ENCODE measurements around the gene NFYC.
"Not testable (repeated sequence)": the region's sequence is repeated elsewhere in the genome, so short reads cannot be mapped to it uniquely, and the experiment has no call there.

NFYC gene

DNA sequence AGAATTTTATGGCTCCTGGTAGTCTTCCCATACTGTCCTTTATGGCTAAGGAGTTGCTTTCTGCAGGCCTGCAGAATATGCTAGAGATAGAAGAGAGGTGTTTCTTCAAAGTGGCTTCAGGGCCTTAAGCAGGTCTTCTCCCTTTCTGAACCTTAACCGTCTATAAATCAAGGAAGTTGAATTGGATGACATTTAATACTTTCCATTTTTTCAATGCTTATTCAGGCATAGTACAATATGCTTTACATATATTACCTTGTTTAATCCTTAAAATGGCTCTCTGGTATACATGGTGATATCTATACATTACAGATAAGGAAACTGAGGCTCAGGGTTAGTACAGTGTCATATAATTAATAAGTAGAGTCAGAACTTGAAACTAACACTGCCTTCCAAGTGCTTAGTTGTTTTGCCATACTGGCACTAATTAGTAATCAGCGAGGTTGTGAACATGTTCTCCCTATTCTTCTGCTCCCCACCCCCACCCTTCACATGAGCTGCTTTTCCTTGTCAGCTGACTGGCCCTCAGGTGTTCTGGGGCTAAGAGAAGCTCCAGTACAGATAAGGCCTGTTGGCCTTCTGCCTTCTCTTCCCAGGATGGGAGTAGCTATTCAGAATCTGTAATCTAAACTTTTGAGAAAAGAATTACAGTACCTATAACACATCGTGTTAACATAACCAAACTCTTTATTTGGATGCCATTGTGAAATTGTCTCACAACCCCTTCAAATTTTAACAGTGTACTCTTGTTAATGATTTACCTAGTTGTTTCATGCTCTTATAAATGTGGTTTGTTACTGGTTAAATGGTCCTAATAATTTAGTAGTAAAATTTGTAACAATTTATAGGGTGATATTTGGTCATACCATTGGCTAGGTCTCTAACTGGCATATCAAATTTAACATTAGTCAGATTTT, 13.6 kb downstream of the NFYC start:
- in situ Hi-C loops (cut with MboI; ENCODE audit: low sequenced_read_pairs), result no loop called here

- in situ Hi-C loops (cut with MboI; ENCODE audit: low sequenced_read_pairs), result no loop called here
These were observed 15.1 kb downstream of the NFYC start for GRCh38 chr1:40706626-40707025.

DNA sequence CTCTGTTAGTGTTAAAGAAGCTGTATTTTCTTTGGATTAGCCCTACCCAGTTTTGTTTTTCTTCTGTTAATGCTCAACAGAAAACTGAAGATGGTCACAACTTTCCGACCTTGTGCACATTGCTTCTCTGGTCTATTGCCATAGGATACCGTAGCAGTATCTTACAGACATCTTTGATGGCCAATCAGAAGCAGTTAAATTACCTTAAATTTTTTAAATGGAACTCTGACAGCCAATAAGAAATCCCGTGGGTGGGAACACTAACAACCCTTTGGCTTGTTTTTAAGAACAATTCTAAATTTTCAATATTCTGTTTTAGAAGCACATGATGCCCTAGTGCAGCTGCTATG, 17.2 kb downstream of the NFYC start:
- in situ Hi-C loops (cut with MboI; ENCODE audit: low sequenced_read_pairs), result no loop called here

GRCh38 chr1:40709100-40709801, 17.7 kb downstream of the NFYC start:
- in situ Hi-C loops (cut with MboI; ENCODE audit: low sequenced_read_pairs), result no loop called here

- in situ Hi-C loops (cut with MboI; ENCODE audit: low sequenced_read_pairs), result no loop called here
These were observed 18.3 kb downstream of the NFYC start for GRCh38 chr1:40709802-40710278.

- in situ Hi-C loops (cut with MboI; ENCODE audit: low sequenced_read_pairs), result no loop called here
These were observed 19.2 kb downstream of the NFYC start for GRCh38 chr1:40710581-40711315.

GRCh38 chr1:40711465-40712404, 20.2 kb downstream of the NFYC start:
- in situ Hi-C loops (cut with MboI; ENCODE audit: low sequenced_read_pairs), result no loop called here

DNA sequence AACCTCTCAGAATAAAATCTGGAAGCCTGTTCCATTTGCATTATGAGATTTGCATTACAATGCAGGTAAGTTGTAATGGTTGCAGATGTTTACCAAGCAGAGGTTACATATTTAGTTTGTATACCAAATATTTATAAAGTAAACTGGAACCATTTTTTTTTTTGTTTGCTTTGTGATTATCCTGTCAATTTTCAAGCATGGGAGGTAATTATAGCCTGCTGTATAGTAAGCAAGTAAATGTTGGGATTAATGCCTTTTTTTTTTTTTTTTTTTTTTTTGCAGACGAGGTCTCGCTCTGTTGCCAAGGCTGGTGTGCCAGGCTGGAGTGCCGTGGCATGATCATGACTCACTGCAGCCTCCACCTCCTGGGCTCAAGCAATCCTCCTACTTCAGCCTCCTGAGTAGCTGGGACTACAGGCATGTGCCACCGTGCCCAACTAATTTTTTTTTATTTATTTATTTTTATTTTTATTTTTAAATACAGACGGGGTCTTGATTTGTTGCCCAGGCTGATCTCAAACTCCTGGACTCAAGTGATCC, 21.0 kb downstream of the NFYC start:
- in situ Hi-C loops (cut with MboI; ENCODE audit: low sequenced_read_pairs), result no loop called here

GRCh38 chr1:40712997-40713396, 21.5 kb downstream of the NFYC start:
- in situ Hi-C loops (cut with MboI; ENCODE audit: low sequenced_read_pairs), result no loop called here

- in situ Hi-C loops (cut with MboI; ENCODE audit: low sequenced_read_pairs), result no loop called here
These were observed 24.1 kb downstream of the NFYC start for GRCh38 chr1:40715491-40716059.

GRCh38 chr1:40717065-40717464, 25.6 kb downstream of the NFYC start:
- in situ Hi-C loops (cut with MboI; ENCODE audit: low sequenced_read_pairs), result no loop called here

DNA sequence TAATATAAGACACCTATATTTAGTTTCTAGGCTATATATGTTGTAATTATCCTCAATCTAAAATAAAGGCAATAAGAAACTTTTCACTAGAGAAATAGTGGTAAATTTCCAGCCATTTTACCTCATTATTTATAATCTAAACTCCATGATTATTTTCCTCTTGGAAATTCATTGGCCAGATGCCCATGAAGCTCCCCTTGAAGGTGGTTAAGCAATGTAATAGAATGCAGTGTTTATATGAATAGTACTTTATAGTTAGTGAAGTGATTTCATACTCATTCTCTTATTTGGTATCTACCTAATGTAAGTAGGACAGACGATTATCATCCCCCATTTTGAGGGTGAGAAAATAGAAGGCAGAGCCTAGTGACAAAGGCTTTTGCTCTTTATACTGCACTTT, 26.5 kb downstream of the NFYC start:
- in situ Hi-C loops (cut with MboI; ENCODE audit: low sequenced_read_pairs), result no loop called here

DNA sequence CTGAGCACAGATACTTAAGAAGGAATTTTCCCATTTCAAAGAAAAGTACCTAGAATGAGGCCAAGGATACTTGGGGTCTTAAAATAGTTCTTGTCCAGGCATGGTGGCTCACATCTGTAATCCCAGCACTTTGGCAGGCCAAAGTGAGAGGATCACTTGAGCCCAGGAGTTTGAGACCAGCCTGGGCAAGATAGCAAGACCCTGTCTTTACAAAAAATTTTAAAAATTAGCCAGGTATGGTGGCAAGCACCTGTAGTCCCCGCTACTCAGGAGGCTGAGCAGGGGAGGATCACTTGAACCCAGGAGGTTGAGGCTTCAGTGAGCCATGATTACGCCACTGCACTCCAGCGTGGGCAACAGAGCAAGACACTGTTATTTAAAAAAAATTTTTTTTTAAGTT, 29.0 kb downstream of the NFYC start:
- in situ Hi-C loops (cut with MboI; ENCODE audit: low sequenced_read_pairs), result no loop called here

- in situ Hi-C loops (cut with MboI; ENCODE audit: low sequenced_read_pairs), result no loop called here
These were observed 31.1 kb downstream of the NFYC start for GRCh38 chr1:40722622-40723021.

GRCh38 chr1:40723196-40723955, 31.9 kb downstream of the NFYC start:
- in situ Hi-C loops (cut with MboI; ENCODE audit: low sequenced_read_pairs), result no loop called here

DNA sequence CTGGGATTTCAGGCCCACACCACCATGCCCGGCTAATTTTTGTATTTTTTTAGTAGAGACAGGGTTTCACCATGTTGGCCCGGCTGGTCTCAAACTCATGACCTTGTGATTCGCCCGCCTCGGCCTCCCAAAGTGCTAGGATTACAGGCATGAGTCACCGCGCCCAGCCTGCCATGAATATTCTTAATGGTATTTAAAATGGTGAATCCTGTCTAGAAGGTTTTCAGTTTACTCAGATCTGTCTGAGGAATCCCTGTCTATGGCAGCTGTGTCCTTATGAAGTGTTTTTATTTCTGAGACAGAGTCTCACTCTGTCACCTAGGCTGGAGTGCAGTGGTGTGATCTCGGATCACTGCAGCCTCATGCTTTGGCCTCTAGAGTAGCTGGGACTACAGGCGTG, 36.2 kb downstream of the NFYC start:
- in situ Hi-C loops (cut with MboI; ENCODE audit: low sequenced_read_pairs), result not testable (repeated sequence)

GRCh38 chr1:40729316-40729862, 37.9 kb downstream of the NFYC start:
- in situ Hi-C loops (cut with MboI; ENCODE audit: low sequenced_read_pairs), result not testable (repeated sequence)

DNA sequence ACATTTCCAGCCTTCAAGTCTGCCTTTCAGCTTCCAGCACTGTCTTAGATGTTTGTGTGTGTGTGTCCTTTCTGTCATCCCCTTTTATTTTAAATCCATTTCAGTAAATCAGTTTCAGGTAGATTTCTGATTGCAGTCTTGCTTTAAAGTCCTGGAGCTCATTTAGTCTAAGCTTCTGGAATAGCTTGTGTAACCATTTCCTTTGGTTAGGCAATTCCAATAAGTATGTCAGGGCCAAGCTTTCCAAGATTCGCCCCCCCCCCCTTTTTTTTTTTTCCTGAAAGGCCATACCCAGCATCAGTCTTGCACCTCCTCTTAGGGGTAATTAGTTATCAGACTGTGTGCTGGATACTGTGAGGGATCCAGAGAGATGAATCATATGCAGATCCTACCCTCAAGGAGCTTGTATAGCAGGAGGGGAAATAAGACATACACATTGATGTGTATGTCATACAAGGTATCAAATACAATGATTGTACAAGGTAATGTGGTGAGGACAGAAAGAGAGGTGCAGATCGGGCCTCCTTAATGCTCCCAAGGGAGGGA, 41.3 kb downstream of the NFYC start:
- in situ Hi-C loops (cut with MboI; ENCODE audit: low sequenced_read_pairs), result no loop called here

All from HL-60/S4 treated with phorbol 12-myristate 13-acetate at 8.2 ng/mL for 4 days and 3 days (cell line).